GM21423 (cell line): ENCODE measurements around the gene CBL.

Experiments
- ATAC-seq: cut with Tn5 transposase; IDR thresholded peaks from one replicate; pipeline ENCODE4 v1.9.1; 2021; ENCODE audit warnings: mild to moderate bottlenecking, moderate library complexity; ENCODE audit not compliant: unreplicated experiment

CBL gene

DNA sequence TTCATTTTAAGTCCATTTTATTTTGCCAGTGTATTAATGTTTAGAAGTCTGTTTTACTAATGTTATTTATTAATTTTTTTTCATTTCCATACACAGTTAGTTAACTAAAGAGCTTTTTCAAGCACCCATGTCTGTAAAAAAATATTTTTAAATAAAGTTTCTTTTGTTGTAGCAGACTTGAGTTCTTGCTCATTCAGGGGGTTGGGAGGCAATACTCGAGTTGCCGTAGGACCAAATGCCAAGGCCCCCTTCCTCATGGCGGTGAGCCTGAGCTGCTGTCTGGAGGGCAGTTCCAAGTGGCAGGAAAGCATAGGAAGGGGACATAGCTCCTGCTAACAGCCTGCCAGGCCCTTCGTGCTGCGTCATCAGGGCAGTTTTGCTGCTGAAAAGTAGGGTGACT lies 101.8 kb downstream of the CBL start:
- ATAC-seq, result no peak

DNA sequence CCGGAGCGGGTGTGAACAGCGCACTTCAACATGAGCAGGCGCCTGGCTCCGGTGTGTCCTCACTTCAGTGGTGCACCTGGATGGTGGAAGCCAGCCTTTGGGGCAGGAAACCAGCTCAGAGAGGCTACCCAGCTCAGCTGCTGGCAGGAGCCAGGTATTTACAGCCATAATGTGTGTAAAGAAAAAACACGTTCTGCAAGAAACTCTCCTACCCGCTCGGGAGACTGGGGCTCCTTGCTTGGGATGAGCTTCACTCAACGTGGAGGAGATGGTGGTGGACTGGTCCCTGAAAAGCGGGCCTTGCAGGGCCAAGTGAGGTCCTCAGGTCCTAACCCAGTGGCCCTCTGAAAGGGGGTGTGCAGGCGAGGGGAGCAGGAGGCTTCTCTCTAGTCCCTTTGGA lies 103.3 kb downstream of the CBL start:
- ATAC-seq, result no peak

DNA sequence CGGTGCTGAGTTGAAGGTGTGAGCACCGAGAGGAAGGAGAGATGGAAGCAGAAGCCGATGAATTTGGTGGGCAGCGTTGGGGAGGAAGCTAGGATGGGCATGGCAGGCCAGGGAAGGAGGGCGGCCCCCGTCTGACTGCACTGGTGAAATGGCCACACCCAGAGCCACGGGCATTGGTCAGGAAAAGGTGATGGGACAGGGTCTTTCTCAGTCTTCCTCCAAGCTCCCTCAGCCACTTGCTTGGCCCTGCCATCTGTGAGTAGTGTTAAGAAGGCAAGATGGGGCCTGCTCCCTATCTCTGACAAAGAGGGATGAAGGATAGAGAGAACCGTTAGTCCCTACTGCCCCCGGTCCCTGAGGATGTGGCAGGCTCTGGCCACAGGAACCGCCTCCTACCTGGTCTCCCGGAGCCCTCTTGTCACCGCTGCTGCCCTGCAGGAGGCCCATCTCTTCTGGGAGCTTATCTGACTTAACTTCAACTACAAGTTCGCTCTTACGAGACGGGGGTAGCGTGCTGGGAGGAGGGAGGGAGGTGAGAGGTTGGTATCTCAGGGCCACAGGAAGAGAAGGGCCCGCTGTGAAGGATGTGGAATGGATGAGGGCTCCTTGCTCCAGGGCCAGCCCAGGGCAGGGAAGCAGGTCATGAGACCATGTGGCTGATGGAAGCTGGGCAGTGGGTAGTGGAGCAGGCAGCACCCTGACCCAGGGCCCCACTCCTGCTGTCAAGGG lies 104.0 kb downstream of the CBL start:
- no peak for ATAC-seq

DNA sequence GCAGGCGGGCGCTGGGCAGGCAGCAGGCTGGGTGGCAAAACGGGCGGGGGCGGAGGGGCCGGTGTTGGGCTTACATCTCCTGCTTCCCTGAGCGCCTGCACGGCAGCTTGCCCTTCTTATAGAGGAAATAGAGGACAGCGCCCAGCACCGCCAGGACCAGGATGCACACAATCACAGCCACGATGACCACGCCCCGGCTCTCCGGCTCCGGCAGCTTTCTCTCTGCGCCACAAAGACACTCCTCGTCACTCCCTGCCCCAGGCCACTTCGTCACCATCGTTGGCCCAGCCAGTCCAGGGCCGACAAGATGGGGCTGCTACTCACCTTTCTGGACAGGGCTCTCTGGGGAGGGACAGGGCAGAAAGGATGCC lies 104.5 kb downstream of the CBL start:
- ATAC-seq, result no peak

DNA sequence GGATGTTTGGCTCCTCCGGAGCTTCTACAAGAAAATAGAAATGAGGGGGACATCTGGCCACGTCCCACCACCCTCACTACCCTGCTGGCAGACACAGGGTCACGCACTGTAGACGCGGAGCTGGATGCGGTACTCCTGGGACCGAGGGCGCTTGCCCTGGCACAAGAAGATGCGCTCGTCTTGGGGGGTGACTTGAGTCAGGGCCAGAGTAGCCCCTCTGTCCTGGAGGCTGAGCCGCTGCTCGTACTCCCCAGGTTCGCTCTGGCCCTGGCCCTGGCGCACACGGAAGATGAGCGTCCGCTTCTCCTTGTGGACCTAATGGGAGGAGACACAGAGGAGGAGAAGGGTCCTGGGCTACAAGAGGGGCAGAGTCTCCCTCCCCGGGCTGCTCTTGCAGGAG lies 108.6 kb downstream of the CBL start:
- ATAC-seq, result no peak

DNA sequence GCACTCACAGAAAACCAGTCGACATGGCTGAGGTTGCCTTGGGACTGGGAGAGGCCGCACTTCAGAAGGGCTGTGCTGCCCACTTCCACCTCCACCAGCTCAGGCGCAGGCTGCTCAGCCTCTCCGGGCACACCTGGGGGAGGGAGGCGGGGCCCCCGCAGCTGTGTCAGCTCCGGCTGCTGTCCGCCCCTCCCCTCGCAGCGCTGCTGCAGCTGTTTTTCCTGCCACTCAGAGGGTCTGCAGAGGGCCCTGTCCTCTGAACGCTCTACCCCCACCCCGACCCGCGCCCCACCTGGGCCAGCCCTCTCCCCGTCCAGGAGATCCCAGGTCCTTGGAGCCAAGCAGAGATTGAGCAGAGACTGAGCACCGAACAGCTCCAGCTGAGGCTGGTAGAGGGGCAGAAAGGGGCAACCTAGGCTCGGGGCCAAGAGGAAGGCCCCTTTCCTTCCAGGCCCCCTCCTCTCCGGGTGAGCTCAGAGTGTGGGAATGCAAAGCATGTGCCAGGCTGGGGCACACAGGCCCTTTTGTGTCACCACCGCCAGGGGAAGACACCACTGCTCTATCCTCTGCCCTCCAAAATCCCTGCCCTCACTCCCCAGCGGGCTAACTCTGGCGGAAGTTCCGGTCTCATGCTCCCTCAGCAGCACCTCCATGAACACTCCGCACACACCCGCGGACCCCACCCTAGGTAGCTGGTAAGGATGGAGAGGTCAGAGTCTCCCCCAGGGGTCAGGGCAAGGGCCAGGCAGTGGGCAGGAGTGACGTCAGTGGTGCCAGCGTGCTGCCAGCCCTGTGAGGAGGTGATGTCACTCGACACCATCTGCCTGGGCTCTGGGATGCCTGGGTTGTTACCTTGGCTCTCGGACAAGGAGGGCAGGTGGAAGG lies 109.2 kb downstream of the CBL start:
- ATAC-seq, result no peak

DNA sequence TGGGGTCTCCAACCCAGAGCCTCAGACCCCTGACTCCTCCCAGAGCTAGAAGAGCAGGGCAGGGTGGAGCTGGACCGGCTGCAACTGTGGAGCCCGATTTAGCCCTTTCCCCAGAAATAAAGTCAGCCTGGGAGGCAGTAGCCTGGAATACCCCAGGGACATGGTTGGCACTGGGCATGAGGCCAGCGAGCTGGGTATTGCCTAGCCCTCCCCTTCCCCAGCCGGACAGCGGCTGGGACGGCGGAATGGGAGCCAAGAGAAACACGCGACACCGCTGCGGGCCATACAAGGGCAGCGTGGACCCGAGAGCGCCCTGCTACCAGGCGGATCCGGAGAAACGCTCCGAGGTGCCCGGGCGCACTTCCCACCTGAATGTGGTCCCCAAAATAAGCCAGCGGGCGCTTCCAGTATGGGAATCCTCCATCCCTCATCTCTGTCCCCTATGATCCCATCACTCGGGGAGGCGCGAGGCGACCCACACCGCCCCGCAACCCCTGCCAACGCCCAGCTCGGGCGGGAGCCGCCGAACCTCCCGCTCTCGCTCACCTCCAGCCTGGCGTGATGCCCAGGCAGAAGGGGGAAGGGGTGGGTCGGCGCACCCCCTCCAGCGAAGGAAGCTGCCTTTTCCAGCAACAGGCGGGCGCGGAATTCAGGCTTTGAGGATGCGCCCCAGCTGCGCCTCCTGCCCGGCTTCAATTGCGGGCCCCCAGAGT lies 110.0 kb downstream of the CBL start:
- ATAC-seq, result no peak

DNA sequence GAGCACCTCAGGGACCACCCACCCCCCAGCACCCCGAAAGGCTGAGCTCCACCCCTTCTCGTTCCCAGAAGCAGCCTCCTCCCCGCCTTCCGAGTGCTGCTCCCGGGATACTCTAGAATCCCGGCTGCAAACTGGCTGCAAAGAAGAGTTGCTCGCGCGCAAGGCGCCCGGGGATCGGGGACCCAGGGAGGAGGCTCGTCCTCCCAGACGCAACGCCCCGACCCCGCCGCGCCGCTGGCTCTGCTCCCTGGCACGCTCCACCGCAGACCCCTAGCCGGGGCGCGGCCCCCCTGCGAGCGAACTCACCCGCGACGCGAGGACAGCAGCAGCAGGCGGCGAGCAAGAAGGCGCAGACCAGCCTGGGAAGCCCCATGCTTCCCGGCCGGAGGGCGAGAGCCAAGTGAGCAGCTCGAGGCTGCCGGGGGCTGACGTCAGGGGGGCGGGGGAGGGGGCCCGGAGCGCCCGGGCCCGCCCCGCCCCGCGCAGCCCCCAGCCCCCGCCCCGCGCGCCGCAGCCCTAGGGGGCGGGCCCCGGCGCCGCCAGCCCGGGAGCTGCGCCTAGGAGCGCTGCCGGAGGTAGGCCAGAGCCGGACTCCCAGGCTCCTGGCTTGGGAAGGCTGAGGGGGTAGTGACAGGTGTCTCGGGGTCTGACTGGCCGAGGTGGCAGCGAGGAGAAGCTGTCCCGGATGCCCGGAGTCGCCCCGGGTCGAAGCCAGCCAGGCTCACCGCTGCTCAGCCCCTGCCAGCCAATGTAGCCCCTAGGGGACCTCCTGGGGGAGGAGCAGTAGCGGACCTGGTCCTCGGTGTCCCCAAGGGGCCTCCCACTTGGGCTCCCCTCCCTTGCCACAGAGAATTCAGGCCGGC lies 110.8 kb downstream of the CBL start, which contains the start of gene MCAM:
Gene MCAM (minus strand): TSS at position 402 of the 863 bp plus-strand sequence. CDS start 29 bp downstream, at position 373.
- no peak for ATAC-seq

DNA sequence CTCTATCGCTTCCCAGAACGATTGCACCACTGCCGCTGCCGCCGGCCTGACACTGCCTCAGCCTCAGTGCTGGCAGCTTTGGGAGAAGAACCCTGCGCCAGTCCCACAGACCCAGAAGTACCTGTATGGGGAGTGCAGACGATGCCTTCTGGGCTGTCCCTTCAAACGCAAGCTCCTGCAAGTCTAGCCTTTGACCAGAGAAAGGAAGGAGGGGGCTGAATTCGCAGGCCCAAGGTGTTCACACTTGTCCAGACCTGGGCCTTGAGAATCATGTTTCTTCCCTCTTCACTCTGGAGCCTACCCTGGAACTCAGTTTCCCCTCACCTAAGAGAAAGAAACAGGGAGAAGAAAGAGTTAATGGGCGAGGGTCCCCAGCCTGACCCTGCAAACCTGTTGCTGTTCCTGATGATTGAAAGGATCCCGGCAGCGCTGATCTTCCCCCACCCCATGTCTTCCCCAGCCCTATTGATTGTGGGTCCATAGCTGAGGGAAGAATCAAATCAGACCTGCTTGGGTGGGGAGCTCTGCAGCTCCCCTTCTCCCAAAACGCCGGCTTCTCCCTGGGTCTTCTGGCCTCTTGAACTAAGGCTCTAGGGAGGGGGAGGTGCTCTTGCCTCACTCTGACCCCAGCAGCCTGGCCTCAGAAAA lies 111.6 kb downstream of the CBL start:
- ATAC-seq, result no peak

DNA sequence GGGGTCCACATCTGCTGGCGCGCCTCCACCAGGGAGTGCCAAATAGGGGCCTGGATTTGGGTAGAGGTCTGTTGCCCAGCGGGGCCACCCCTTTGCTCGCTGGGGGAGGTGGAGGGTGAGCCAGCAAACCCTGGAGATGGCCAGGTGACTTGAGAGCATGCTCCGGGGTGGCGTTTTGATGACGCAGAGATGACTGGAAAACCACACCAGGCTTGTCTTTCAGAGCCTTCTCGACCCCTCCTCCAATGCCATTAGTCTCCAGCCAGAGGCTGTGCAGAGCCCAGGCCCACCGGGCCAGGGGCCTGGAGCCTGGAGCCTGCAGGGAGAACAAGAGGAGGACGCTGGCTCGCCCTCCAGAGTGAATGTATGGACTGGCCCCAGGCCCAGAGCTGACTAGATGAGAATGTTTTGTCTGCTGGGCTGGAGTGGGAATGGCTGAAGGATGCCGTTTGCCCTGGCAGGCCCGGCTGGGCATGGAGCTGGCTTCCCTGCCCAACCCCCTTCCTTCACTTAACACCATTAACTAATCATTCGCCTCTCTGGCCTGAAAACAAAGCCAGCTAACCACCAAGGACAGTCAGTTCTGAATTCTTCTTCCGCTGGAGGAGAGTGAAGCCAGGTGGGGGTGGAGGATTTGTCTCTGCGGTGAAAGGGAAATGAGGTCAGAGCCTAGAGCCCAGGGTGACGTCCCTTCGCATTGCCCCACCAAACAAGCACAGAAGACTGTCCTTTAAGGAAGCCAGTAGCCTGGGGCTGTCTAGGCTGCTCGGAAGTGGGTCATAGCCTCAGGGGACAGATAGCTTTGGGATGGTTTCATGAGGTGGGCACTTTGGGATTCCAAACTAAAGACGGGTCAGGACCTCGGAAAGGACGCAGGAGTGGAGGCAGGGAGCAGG lies 112.3 kb downstream of the CBL start:
- no peak for ATAC-seq

DNA sequence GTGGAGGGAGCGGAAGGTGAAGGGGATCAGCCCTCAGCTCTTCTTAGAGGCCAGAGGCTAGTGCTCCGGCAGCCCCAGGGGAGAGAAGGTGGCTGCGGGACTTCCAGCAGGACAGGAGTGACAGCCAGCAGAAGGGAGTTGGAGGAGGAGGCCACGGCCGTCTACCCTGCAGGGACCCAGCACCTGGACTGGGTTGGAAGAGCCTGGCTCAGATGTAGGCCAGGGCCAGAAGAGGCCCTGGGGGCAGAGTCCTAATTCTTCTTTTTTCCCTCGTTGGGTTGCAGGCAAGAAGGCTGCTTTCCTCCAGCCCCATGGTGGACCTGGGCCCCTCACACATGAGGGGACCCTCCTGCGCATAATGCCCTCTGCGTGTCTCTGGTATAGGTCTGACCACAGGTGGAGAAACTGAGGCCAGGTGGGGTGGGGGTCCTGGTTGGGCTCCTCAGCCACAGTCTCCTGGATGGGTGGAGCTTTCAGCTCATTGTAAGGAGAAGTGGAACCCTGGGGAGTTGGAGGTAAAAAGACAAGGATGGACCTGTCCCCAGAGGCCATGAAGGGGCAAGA lies 113.1 kb downstream of the CBL start:
- ATAC-seq, result no peak

DNA sequence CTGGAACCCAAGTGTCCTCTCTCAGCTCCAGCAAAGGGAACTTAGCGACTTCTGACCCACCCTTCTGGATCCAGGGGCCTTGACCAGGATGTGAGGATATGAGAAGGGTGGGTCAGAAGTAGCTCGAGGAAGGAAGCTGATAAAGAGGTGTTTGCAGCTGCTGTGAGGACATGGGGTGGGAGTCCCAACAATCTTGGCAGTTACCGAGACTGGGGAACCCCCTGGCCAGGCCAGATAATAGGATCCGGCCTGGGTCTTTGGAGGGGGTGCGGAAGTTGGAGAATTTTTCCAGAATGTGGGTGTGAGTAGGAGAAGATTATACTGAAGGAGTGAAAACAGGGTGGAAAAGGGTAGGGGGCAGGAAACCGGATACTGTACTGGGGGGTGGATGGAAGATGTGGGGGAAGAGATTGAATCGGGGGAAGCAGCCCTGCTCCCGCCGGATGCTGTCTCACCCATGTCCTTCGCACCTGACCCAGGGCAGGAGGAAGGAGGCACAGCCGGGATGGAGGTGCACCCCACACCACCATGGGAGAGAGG lies 113.6 kb downstream of the CBL start:
- ATAC-seq, result no peak

DNA sequence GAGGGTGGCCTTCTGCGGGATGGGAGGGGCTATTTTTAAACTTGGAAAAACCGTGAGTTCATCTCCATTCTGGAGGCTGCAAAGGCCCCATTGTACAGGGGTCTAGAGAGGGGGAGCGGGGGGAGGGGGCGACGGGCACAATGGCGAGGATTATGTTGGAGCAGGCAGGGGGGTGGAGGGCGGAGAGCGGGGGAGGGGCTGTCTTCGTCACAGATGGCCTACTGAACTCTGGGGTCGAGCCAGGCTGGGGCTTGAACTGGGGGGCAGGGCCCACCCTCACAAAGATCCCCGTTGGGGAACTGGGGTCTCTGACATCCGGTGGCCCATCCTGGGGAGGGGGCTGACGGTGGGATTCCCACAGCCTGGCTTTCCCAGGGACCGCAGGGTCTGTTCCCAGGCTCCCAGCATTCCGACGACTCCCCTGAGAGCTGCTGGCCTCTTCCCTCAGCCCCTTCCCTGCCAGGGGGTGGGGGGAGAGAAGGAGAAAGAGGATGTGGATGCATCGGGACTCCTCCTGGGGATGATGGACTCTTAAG lies 114.2 kb downstream of the CBL start:
- ATAC-seq, result no peak

DNA sequence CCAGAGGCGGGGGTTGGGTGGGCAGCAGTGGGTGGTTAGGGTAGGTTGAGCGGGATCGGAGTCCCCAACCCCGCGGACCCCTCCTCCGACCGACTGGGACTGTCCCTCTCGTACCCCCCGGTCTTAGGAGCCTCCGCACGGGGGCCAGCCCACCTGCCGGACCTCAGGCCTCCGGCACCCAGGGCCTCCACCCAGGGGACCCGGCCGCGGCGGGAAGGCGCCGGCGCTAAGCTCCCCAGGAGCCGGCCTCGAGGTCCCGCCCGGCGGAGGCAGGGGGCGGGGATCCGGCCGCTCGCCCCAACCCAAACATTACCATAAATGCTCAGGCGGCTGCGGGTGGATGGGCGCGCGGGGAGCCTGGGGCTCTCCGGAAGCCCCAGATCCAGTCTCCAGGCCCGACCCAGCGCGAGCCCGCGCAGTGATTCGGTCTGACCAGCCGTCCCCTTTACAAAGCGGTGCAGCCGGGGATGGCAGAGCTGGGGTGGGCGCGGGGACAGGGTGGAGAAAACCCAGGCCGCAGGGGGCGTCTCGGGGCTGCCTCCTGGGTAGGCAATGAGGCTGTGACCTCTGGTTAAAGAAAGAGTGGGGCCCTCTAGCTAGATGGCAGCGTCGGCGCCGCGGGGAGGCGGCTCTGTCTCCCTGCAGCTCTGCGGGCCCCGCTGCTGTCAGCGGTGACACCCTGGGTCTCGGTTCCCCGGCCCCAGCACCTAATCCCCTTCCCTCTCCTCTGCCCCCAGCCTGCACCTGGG lies 114.8 kb downstream of the CBL start:
- ATAC-seq, result peak; percentile 36

DNA sequence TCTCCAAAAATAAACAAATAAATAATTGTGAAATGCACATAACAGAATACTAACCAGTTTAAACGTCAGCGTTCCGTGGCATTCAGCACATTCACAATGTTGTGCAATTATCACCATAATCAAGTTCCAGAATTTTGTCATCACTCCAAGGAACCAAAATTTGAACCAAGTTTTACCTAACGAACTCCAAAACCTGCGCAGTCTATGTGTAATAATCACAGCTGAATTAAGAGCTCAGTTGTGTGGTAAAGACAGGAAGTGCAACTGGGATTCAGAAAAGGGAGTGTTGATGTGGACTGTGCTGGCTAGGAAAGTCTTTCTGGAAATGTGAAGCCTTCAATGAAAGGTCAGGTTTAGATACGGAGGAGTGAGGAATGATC lies 116.2 kb downstream of the CBL start:
- no peak for ATAC-seq

DNA sequence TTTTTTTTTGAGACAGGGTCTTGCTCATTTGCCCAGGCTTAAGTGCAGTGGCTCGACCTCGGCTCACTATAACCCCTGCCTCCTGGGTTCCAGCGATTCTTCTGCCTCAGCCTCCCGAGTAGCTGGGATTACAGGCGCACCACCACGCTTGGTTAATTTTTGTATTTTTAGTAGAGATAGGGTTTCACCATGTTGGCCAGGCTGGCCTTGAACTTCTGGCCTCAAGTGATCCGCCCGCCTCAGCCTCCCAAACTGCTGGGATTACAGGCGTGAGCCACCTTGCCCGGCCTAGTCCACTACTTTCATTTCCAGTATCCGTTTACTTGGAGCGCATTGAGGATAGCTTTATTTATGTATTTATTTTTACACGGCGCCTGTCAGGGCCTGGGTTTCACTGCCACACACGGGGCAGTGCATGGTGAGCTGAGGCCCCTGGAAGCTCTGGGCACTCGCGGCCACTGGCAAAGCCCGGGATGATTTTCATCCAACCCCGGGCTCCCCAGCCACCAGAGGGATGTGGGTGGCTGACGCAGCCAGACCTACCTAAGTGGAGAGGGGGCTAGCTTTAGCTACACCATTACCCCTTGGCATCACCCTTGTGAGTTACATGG lies 116.9 kb downstream of the CBL start:
- no peak for ATAC-seq

DNA sequence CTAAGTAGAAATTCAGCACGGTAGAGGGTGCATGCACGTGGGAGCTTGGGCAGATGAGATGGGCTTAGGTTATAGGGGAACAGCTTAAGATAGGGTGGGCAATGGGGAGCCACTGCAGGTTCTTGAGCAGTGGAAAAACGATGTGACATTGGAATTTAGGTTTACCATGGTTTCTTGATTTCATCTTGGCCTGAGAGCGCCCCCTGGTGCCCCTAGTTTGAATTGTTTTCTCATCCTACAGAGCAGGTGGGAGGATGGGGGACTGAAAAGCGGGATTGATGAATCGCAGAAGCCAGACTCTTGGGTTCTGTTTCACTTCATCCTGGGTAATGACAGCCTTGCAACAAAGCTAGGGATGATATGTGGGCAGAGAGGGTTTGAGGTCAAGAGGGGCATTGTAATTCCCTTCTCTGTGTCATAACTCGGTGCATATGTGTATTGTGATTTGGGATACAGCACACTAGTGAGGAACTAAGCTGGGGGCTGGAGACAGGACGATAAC lies 117.4 kb downstream of the CBL start:
- no peak for ATAC-seq
